ENCODE measurements around the gene HIPK1. TPM values are rescaled to one million over a fixed set of nuclear protein-coding genes. Genes with fewer than 3 reads are reported as not detected.

HIPK1 gene
- total RNA-seq, 1 experiment from 2014 or later = 52.2 TPM

DNA sequence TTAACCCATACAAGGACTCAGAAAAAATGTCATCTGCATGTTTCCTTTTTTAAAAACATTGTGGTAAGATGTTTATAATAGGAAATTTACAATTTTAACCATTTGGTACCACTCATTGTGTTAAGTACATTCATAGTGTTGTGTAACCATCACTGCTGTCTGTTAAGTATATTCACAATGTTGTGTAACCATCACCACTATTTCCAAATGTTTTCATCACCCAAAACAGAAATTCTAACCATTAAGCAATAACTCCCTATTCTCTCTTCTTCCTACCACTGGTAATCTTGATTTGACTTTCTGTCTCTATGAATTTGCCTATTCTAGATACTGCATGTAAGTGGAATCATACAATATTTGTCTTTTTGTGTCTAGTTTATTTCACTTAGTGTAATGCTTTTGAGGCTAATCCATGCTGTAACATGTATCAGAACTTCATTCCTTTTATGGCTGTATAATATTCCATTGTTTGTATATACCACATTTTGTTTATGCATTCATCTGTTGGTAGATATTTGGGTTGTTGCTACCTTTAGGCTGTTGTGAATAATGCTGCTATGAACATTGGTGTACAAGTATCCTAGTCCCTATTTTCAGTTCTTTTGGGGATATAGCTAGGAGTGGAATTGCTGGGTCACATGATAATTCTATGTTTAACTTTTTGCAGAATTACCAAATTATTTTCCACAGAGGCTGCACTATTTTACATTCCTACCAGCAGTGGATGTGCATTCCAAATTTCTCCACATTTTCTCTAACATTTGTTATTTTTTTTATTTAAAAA, 14.1 kb downstream of the HIPK1 start:
- Mint-ChIP-seq H3K4me3 (no peak overlapping the region), H3K36me3 (peaks cover 22% of the 10 kb centered on the region), H3K4me1 (peaks cover 29% of the 10 kb centered on the region), H3K27ac (no peak overlapping the region), H3K9me3 (no peaks in the 10 kb centered on the region), H3K27me3 (ENCODE audit: low read depth) (no peaks in the 10 kb centered on the region)
- DNase-seq (ENCODE audit: low spot score) (no peak), ATAC-seq (no peak)
- ChIA-PET POLR2A (no interaction called here), CTCF (no interaction called here)
- TF ChIP-seq, protein P1, sequence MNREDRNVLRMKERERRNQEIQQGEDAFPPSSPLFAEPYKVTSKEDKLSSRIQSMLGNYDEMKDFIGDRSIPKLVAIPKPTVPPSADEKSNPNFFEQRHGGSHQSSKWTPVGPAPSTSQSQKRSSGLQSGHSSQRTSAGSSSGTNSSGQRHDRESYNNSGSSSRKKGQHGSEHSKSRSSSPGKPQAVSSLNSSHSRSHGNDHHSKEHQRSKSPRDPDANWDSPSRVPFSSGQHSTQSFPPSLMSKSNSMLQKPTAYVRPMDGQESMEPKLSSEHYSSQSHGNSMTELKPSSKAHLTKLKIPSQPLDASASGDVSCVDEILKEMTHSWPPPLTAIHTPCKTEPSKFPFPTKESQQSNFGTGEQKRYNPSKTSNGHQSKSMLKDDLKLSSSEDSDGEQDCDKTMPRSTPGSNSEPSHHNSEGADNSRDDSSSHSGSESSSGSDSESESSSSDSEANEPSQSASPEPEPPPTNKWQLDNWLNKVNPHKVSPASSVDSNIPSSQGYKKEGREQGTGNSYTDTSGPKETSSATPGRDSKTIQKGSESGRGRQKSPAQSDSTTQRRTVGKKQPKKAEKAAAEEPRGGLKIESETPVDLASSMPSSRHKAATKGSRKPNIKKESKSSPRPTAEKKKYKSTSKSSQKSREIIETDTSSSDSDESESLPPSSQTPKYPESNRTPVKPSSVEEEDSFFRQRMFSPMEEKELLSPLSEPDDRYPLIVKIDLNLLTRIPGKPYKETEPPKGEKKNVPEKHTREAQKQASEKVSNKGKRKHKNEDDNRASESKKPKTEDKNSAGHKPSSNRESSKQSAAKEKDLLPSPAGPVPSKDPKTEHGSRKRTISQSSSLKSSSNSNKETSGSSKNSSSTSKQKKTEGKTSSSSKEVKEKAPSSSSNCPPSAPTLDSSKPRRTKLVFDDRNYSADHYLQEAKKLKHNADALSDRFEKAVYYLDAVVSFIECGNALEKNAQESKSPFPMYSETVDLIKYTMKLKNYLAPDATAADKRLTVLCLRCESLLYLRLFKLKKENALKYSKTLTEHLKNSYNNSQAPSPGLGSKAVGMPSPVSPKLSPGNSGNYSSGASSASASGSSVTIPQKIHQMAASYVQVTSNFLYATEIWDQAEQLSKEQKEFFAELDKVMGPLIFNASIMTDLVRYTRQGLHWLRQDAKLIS (CRISPR knock-in tag; IDR thresholded peaks at IDR 0.05; ENCODE audit: borderline replicate concordance) = no peak
- TF ChIP-seq ZNF232 (CRISPR knock-in tag; IDR thresholded peaks at IDR 0.05) = no peak
- TF ChIP-seq, protein P2, sequence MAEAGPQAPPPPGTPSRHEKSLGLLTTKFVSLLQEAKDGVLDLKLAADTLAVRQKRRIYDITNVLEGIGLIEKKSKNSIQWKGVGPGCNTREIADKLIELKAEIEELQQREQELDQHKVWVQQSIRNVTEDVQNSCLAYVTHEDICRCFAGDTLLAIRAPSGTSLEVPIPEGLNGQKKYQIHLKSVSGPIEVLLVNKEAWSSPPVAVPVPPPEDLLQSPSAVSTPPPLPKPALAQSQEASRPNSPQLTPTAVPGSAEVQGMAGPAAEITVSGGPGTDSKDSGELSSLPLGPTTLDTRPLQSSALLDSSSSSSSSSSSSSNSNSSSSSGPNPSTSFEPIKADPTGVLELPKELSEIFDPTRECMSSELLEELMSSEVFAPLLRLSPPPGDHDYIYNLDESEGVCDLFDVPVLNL (CRISPR knock-in tag; IDR thresholded peaks at IDR 0.05; ENCODE audit: borderline replicate concordance, low read depth) = no peak
- TF ChIP-seq, protein P3, sequence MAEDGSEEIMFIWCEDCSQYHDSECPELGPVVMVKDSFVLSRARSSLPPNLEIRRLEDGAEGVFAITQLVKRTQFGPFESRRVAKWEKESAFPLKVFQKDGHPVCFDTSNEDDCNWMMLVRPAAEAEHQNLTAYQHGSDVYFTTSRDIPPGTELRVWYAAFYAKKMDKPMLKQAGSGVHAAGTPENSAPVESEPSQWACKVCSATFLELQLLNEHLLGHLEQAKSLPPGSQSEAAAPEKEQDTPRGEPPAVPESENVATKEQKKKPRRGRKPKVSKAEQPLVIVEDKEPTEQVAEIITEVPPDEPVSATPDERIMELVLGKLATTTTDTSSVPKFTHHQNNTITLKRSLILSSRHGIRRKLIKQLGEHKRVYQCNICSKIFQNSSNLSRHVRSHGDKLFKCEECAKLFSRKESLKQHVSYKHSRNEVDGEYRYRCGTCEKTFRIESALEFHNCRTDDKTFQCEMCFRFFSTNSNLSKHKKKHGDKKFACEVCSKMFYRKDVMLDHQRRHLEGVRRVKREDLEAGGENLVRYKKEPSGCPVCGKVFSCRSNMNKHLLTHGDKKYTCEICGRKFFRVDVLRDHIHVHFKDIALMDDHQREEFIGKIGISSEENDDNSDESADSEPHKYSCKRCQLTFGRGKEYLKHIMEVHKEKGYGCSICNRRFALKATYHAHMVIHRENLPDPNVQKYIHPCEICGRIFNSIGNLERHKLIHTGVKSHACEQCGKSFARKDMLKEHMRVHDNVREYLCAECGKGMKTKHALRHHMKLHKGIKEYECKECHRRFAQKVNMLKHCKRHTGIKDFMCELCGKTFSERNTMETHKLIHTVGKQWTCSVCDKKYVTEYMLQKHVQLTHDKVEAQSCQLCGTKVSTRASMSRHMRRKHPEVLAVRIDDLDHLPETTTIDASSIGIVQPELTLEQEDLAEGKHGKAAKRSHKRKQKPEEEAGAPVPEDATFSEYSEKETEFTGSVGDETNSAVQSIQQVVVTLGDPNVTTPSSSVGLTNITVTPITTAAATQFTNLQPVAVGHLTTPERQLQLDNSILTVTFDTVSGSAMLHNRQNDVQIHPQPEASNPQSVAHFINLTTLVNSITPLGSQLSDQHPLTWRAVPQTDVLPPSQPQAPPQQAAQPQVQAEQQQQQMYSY (CRISPR knock-in tag; IDR thresholded peaks at IDR 0.05) = no peak
- TF ChIP-seq ZNF219 (CRISPR knock-in tag; IDR thresholded peaks at IDR 0.05; ENCODE audit: borderline replicate concordance) = no peak

DNA sequence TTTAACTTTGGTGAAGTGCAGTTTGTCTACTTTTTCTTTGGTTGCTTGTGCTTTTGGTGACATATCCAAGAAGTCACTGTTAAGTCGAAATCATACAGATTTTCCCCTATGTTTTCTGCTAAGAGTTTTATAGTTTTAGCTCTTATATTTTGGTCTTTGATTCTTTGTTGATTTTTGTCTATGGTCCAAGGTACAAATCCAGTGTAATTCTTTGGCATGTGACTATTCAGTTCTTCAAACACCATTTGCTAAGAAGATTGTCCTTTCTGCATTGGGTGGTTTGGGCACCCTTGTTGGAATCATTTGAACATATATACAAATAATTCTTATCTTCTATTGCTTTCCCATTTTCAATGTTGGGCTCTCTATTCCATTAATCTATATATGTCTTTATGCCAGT, 16.2 kb downstream of the HIPK1 start:
- no peak overlapping the region for H3K27ac Mint-ChIP-seq
- no peak overlapping the region for H3K4me3 Mint-ChIP-seq
- CTCF ChIA-PET = interaction anchor here (1.1 to 2.4 kb wide), 2 partner anchors 34 to 401 kb away, joined by 3 to 7 read pairs; partner anchors contain the start of gene OLFML3
- DNase-seq (ENCODE audit: low spot score) (no peak), ATAC-seq (no peak)
- H3K9me3 Mint-ChIP-seq = no peaks in the 10 kb centered on the region
- POLR2A ChIA-PET = no interaction called here
- no peaks in the 10 kb centered on the region for H3K27me3 Mint-ChIP-seq (ENCODE audit: low read depth)
- peaks cover 20% of the 10 kb centered on the region for H3K36me3 Mint-ChIP-seq
- TF ChIP-seq NFYB (CRISPR knock-in tag; conservative IDR thresholded peaks at IDR 0.05; ENCODE audit: low read depth) = no peak
- no peak for TF ChIP-seq ATF1 (CRISPR knock-in tag; IDR thresholded peaks at IDR 0.05)
- TF ChIP-seq, protein P4, sequence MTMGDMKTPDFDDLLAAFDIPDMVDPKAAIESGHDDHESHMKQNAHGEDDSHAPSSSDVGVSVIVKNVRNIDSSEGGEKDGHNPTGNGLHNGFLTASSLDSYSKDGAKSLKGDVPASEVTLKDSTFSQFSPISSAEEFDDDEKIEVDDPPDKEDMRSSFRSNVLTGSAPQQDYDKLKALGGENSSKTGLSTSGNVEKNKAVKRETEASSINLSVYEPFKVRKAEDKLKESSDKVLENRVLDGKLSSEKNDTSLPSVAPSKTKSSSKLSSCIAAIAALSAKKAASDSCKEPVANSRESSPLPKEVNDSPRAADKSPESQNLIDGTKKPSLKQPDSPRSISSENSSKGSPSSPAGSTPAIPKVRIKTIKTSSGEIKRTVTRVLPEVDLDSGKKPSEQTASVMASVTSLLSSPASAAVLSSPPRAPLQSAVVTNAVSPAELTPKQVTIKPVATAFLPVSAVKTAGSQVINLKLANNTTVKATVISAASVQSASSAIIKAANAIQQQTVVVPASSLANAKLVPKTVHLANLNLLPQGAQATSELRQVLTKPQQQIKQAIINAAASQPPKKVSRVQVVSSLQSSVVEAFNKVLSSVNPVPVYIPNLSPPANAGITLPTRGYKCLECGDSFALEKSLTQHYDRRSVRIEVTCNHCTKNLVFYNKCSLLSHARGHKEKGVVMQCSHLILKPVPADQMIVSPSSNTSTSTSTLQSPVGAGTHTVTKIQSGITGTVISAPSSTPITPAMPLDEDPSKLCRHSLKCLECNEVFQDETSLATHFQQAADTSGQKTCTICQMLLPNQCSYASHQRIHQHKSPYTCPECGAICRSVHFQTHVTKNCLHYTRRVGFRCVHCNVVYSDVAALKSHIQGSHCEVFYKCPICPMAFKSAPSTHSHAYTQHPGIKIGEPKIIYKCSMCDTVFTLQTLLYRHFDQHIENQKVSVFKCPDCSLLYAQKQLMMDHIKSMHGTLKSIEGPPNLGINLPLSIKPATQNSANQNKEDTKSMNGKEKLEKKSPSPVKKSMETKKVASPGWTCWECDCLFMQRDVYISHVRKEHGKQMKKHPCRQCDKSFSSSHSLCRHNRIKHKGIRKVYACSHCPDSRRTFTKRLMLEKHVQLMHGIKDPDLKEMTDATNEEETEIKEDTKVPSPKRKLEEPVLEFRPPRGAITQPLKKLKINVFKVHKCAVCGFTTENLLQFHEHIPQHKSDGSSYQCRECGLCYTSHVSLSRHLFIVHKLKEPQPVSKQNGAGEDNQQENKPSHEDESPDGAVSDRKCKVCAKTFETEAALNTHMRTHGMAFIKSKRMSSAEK (CRISPR knock-in tag; IDR thresholded peaks at IDR 0.05; ENCODE audit: borderline replicate concordance) = no peak
- TF ChIP-seq, protein P5, sequence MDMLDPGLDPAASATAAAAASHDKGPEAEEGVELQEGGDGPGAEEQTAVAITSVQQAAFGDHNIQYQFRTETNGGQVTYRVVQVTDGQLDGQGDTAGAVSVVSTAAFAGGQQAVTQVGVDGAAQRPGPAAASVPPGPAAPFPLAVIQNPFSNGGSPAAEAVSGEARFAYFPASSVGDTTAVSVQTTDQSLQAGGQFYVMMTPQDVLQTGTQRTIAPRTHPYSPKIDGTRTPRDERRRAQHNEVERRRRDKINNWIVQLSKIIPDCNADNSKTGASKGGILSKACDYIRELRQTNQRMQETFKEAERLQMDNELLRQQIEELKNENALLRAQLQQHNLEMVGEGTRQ (CRISPR knock-in tag; IDR thresholded peaks at IDR 0.05) = no peak
- H3K4me1 Mint-ChIP-seq = peaks cover 23% of the 10 kb centered on the region

Measured in WTC11 (cell line).